Measurements from ENCODE around the gene MCC.

Gene MCC

GRCh38 chr5:113067635-113068344 lies 420.5 kb downstream of the MCC start:
- no peak for DNase-seq

DNA sequence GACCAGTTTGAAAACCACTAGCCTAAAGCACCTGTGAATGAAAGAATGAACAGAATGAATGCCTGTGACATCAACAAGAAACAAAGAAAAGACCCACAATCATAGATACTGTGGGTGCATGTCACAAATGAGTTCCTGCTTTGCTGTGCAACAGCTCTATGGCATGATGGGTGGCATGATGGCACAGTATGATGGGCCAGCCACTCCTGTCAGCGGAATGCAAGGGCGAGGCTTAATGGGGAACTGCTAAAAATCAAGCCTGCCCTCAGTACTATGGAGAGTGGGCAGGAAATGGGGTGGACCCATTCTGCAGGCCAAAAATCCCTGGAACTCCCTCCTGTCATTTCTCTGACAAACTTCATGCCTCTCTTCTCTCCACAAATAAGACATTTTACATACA lies 422.6 kb downstream of the MCC start:
- DNase-seq: no peak

- DNase-seq: no peak
These were observed 423.4 kb downstream of the MCC start for GRCh38 chr5:113064806-113065205.

- no peak for DNase-seq
These were observed 424.3 kb downstream of the MCC start for GRCh38 chr5:113063927-113064326.

DNA sequence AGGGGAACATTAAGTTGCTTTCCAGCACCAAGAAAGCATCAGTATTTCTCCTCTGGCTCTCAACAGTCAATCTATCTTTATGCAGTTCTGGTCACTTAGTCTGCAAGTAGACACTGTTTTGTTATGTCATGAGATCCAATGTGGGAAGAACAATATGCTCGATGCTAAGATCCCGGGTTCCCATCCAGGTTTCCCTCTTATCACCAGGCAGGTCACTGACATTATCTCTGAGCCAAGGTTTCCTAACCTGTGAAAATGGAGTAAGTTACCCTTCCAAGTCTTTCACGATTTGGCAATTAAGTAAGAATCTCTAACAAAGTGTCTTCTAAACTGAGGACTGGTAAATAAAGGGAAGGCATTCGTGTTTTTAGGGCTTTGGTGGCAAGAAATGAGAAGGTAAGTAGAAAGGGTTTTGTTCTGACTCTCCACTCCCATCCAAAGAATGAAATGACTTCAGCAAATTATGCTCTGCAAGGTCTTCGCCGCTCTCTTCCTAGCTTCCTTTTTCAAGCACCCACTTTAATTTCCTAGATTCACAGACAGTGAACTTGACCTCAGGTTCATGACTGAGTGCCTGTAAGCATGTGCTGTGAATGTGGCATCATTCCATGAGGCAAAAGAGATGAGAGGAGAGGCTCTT lies 425.3 kb downstream of the MCC start:
- DNase-seq: no peak

- DNase-seq: no peak
These were observed 426.1 kb downstream of the MCC start for GRCh38 chr5:113061846-113062780.

DNA sequence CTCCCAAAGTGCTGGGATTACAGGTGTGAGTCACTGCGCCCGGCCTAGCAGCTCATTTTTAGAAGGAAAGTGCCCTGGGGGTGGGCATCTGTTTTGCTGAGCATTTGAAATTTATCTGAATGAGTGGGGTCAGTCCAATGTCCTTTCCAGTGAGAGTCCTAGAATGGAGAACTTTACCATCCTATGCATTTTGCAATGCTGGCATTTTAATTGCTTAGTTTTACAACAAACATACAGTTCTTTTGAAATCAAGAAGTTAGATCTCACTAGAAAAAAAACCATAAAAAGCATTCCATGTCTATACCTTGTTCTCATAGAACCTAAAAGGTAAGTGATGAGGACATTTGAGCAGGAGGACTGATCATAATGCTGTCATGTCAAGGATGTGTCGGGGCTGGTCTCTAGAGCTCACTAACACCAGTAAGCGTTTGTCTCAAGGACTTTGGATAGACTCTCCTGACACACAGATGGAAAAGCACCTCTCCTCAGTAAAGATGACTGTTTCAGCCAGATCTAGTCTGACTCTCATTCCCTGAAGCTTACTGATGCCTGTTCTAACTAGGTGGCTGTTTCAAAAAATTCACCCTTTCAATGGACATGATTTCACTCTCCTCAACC lies 427.7 kb downstream of the MCC start:
- DNase-seq: no peak

DNA sequence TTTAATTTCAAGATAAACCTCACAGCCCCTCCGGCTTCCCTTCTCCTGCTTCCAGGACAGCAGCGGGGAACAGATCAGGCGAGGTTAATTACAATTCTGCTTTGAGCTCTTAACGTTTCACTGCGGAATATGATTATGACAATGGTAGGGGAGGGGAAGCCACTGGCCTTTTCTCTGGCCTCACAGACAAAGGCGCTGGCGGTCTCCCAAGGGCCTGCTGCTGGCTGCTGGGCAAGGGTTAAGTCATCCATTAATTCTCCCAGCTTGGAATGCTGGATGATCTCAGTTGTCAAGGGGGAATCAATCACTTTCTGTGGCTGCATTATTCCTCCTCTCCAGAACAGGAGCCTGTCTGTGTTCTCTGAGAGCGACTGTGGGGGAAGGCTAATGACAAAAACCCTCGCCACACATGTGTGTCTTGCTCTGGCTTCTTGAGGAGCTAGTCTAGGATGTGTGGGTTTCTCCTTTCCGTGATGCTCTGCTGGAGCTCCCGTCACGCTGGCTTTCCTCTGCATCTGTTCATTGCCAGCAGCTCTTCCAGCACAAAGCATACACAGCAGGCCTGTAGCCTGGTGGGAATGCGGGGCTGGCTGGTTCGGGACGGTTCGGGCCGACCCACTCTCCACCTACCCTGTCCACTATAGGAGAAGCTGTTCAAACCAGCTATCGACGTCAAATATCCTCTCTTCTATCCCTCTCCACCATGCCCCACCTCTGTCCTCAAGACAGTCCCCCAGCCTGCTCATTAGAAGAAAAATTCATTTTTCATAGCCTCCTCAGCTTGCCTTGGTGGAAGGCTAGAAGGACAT lies 428.8 kb downstream of the MCC start:
- no peak for DNase-seq

- no peak for DNase-seq
These were observed 429.5 kb downstream of the MCC start for GRCh38 chr5:113058706-113059226.

GRCh38 chr5:113058269-113058668 lies 430.0 kb downstream of the MCC start:
- no peak for DNase-seq

- DNase-seq: no peak
These were observed 430.7 kb downstream of the MCC start for GRCh38 chr5:113057557-113057984.

DNA sequence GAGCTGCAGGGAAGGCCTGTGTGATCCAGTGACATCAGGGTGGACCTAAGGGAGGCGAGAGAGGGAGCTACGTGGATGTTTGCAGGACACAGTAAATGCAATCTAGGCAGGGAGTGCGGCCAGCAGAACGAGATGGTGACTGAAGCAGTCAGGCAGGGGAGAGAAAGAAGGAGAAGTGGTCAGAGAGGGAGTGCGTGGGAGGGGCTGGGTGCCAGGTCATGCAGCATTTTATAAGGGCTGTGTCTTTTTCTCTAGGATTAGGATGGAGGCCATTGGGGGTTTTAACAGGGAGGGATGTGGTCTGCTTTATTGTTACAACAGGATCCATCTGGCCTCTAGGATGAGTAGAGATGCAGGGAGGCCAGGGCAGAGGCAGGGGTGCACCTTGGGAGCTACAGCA lies 431.3 kb downstream of the MCC start:
- DNase-seq: no peak

DNA sequence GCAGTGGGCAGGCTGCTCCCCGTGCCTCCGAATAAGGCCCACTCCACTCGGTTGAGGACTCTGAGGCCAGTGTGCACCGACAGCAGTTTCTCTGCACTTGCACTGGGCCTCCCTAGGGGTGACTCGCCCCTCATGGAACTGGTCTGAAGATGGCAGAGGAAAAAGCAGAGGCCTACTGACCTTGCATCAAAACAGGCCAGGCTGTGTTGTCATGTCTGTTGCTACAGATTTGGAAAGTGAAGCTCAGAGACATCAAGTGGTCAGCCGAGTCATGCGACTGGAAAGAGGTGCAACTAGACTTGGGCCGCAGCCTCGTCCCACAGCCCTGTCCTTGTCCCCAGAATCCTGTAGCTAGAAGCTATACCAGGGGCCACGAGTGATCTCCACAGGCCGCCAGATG lies 433.4 kb downstream of the MCC start:
- no peak for DNase-seq

GRCh38 chr5:113053511-113053995 lies 434.7 kb downstream of the MCC start:
- DNase-seq: no peak

- no peak for DNase-seq
These were observed 436.0 kb downstream of the MCC start for GRCh38 chr5:113052041-113052795.

DNA sequence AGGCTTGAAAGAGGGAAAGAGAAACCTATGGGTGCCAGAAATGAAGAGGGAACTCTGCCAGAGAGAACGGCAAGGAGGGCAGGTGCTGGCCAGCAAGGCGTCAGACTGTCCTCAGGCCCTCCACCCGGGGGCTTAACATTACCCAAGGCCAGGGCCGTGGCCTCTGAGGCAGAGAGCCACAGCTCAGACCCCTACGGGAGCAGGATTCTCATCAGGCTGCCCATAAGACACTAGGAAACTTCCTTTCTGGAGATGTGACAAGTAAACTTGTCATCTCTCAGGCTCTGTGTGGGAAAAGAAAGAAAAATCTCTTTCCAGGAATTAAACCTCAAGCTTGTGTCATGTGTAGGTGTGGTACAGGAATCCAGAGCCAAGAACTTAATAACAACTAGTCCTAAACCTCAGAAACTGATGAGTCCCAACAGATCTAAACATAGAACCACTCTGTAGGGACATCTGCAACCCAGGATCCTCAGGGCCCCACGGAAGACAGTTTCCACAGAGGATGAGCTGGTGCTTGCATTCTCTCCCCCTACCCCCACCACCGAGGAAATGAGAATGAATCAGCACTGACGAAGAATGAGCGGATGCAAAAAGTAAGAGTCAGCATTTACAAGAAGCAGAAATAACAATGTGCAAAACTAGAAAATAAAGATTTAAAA lies 437.4 kb downstream of the MCC start:
- DNase-seq: no peak

GRCh38 chr5:113048931-113049330 lies 439.3 kb downstream of the MCC start:
- no peak for DNase-seq

DNA sequence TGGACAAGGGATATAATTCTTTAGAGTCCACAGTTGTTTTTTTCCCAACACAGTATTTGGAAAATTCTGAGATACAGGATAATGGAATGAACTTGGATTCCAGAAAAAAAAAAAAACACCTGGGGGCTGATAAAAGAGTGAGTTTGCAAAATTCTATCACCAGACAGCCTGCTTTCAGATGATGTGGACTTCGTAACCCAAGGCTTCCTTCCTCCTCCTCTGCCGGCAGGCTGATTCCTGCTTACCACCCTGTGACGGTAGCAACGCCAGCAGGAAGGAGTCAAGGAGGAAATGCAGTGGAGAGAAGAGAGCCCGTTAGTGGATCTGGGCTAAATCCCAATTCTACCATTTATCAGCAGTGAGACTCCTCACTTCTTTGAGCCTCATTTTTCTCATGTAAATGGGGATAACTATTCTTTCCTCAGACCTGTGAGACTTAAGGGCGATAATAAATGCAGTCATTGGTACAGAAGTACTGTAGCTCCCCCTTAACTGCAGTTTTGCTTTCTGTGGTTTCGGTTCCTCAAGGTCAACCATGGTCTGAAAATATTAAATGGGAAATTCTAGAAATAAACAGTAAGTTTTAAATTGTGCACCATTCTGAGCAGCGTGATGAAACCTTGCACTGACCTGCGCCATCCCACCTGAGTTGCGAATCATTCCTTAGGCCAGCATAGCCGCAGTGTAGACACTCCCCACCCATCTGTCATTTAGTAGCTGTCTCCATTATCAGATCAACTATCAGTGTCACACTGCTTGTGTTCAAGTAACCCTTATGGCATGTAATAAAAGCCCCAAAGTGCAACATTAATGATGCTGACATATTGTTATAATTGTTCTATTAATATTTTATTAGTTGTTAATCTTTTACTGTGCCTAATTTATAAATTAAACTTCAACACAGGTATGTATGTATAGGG lies 440.3 kb downstream of the MCC start:
- DNase-seq: no peak

DNA sequence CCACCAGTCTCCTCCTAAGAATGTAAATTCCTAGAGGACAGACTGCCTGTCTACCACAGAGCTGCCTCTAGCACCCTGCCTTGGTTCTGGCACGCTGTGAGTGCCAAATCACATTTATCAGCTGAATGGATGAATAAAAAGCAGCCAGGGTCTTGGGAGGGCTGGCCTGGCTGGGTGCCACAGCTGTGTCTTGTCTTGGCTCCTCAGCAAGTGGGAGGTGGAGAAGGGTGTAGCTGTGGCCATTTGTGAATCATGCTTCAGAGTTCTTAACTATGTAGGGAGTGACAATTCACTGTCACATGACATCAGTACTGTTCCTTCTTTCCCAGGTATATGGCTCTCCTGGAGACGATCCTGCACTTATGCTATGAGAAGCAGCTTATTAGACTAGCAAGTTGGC lies 441.0 kb downstream of the MCC start:
- DNase-seq: no peak

Measured in CD4-positive, alpha-beta T cell treated with Interleukin-1 beta for 1 hour (primary cell).